HG03565 (cell line): Measurements from ENCODE around the gene HSD11B2.

ENCODE experiments used
- ATAC-seq: cut with Tn5 transposase; IDR thresholded peaks from one replicate; pipeline ENCODE4 v1.9.1; 2021; ENCODE audit warnings: mild to moderate bottlenecking, moderate library complexity; ENCODE audit not compliant: unreplicated experiment

The HSD11B2 gene

GRCh38 chr16:67431775-67432505, 1.0 kb downstream of the HSD11B2 start:
- ATAC-seq = no peak

- no peak for ATAC-seq
Measured at GRCh38 chr16:67432506-67432890, 1.6 kb downstream of the HSD11B2 start.

GRCh38 chr16:67433131-67433719, 2.3 kb downstream of the HSD11B2 start:
- ATAC-seq = no peak

- no peak for ATAC-seq
Measured at GRCh38 chr16:67435758-67436164, 4.8 kb downstream of the HSD11B2 start.

- no peak for ATAC-seq
Measured at GRCh38 chr16:67436640-67437193, 5.8 kb downstream of the HSD11B2 start.

GRCh38 chr16:67437513-67437912, 6.6 kb downstream of the HSD11B2 start:
- no peak for ATAC-seq

- no peak for ATAC-seq
Measured at GRCh38 chr16:67438098-67438791, 7.3 kb downstream of the HSD11B2 start.

- no peak for ATAC-seq
Measured at GRCh38 chr16:67438824-67439393, 8.0 kb downstream of the HSD11B2 start.

GRCh38 chr16:67441271-67441753, 10.4 kb downstream of the HSD11B2 start:
- no peak for ATAC-seq

GRCh38 chr16:67441907-67442306, 11.0 kb downstream of the HSD11B2 start:
- no peak for ATAC-seq

- ATAC-seq = no peak
Measured at GRCh38 chr16:67442581-67443255, 11.8 kb downstream of the HSD11B2 start.

GRCh38 chr16:67443265-67443664, 12.3 kb downstream of the HSD11B2 start:
- ATAC-seq = no peak

GRCh38 chr16:67444259-67445125, 13.6 kb downstream of the HSD11B2 start:
- ATAC-seq = no peak

GRCh38 chr16:67445126-67445426, 14.2 kb downstream of the HSD11B2 start:
- ATAC-seq = no peak

GRCh38 chr16:67445441-67445912, 14.6 kb downstream of the HSD11B2 start:
- no peak for ATAC-seq

- no peak for ATAC-seq
Measured at GRCh38 chr16:67445913-67446907, 15.3 kb downstream of the HSD11B2 start.

GRCh38 chr16:67446968-67447507, 16.1 kb downstream of the HSD11B2 start:
- ATAC-seq = no peak

GRCh38 chr16:67447508-67448076, 16.7 kb downstream of the HSD11B2 start:
- ATAC-seq = no peak
